Gastrocnemius medialis (tissue), 4 donors: ENCODE results near the gene RBMS3. TPM values are rescaled to one million over a fixed set of nuclear protein-coding genes. Genes with fewer than 3 reads are reported as not detected.
A peak's percentile ranks its signal among the peaks of the same experiment; 100 is the strongest.

Experiments
- ATAC-seq, 2 donors: fragments of 150-250 bp; one replicate each; pipeline ENCODE4 v1.9.1; 2016
- DNase-seq, 2 donors: peaks; one replicate each; pipeline ENCODE4 v3.0.0-alpha.2; 2019
- H3K27ac ChIP-seq, 4 donors: fragments of 200-600 bp; sonication (generic); 1 replicate in 1 of 4; 2 replicates in 3 of 4; pipeline ENCODE4 v1.5.1; 2016 to 2018; ENCODE audit warnings: mild to moderate bottlenecking in 2 of 4, moderate library complexity in 1 of 4
- H3K27me3 ChIP-seq, 3 donors: fragments of 200-600 bp; sonication (generic) in 2 of 3; 1 replicate in 1 of 3; 2 replicates in 2 of 3; pipeline versions ENCODE4 v1.5.1 to v1.6.0; 2016 to 2019; ENCODE audit warnings: mild to moderate bottlenecking in 1 of 3, moderate library complexity in 1 of 3
- H3K36me3 ChIP-seq, 2 donors: fragments of 200-600 bp; sonication (generic) in 1 of 2; one replicate each; pipeline ENCODE4 v1.5.1; 2017 to 2018
- H3K4me1 ChIP-seq, 2 donors: fragments of 200-600 bp; sonication (generic) in 1 of 2; one replicate each; pipeline ENCODE4 v1.5.1; 2016 to 2017; ENCODE audit warnings: mild to moderate bottlenecking in 2 of 2
- H3K4me3 ChIP-seq, 4 donors: fragments of 200-600 bp; sonication (generic) in 3 of 4; 1 replicate in 1 of 4; 2 replicates in 3 of 4; pipeline ENCODE4 v1.5.1; 2016 to 2019; ENCODE audit warnings: mild to moderate bottlenecking in 2 of 4
- H3K9me3 ChIP-seq, 3 donors: fragments of 200-600 bp; sonication (generic) in 2 of 3; 1 replicate in 1 of 3; 2 replicates in 2 of 3; pipeline ENCODE4 v1.5.1; 2016 to 2019
- POLR2A ChIP-seq, 2 donors: fragments of 450-650 bp; IDR thresholded peaks; one replicate each; pipeline ENCODE4 v1.6.1; 2017; ENCODE audit warnings: antibody characterized with exemption in 2 of 2, mild to moderate bottlenecking in 2 of 2, moderate library complexity in 2 of 2
- in situ Hi-C, 4 donors: fragments of 200-750 bp; cut with MboI; loops; one replicate each; pipeline versions ENCODE4 v1.15.0 to v1.8.0; 2017; ENCODE audit warnings: low sequenced_read_pairs in 4 of 4
- intact Hi-C: fragments of 100-400 bp; cut with DNase I; formaldehyde crosslinking; loops from one replicate; pipeline ENCODE4 v1.15.1; 2023; ENCODE audit warnings: low total_unique reads
- total RNA-seq, 4 donors: library from RNA; depleted of rRNA; stranded (reverse); fragments of >200 nt; gene quantifications; one replicate each; pipeline versions ENCODE4 v1.1.0 to v1.2.3, GENCODE V29; 2016
- TF ChIP-seq, protein P1 (sequence below), 5 experiments: fragments of 450-650 bp in 3 of 5; fragments of 200-600 bp in 2 of 5; sonication (generic) in 2 of 5; IDR thresholded peaks in 4 of 5; conservative IDR thresholded peaks in 1 of 5; 1 replicate in 4 of 5; 2 replicates in 1 of 5; pipeline ENCODE4 v1.5.1; 2016 to 2019; ENCODE audit warnings: antibody characterized with exemption in 5 of 5, mild to moderate bottlenecking in 3 of 5, moderate library complexity in 3 of 5

Gene RBMS3
- total RNA-seq, 4 donors from 2014 or later: 16.1 to 38.8 (median 22.7) TPM

DNA sequence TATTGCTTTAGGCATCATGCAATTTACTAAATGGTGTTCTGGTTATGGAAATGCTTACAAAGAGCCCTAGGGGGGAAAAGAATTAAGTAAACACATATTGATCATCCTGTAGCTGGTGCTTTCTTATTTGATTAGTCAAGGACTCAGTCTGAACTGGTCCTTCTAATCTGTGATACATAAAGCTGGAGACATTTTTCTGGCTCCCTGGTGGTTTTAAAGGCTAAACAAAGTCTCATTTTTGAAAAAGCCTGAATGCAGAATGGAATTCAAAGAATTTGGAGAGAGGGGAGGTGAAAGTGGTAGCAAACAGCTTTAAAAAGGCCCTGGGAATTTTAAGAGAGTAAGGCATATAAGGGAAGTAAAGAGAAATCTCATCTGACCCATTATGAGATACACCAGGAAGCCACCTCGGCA is 149.7 kb downstream of the RBMS3 start:
- H3K27me3 ChIP-seq: no peaks in the 10 kb centered on the region
- H3K4me1 ChIP-seq: peaks cover 19 to 44% of the 10 kb centered on the region in 2 donors
- no peak overlapping the region for H3K4me3 ChIP-seq
- intact Hi-C loops: no loop called here
- in situ Hi-C loops: no loop called here
- H3K9me3 ChIP-seq: no peaks in the 10 kb centered on the region
- no peak for DNase-seq
- peak overlapping the region in 1 of 4 donors; percentile 34 for H3K27ac ChIP-seq
- no peaks in the 10 kb centered on the region for H3K36me3 ChIP-seq
- ATAC-seq: no peak
- TF ChIP-seq POLR2A (IDR thresholded peaks at IDR 0.05): no peak
- TF ChIP-seq, protein P1, sequence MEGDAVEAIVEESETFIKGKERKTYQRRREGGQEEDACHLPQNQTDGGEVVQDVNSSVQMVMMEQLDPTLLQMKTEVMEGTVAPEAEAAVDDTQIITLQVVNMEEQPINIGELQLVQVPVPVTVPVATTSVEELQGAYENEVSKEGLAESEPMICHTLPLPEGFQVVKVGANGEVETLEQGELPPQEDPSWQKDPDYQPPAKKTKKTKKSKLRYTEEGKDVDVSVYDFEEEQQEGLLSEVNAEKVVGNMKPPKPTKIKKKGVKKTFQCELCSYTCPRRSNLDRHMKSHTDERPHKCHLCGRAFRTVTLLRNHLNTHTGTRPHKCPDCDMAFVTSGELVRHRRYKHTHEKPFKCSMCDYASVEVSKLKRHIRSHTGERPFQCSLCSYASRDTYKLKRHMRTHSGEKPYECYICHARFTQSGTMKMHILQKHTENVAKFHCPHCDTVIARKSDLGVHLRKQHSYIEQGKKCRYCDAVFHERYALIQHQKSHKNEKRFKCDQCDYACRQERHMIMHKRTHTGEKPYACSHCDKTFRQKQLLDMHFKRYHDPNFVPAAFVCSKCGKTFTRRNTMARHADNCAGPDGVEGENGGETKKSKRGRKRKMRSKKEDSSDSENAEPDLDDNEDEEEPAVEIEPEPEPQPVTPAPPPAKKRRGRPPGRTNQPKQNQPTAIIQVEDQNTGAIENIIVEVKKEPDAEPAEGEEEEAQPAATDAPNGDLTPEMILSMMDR (IDR thresholded peaks at IDR 0.05 in 4 of 5, conservative IDR thresholded peaks at IDR 0.05 in 1 of 5): no peak

DNA sequence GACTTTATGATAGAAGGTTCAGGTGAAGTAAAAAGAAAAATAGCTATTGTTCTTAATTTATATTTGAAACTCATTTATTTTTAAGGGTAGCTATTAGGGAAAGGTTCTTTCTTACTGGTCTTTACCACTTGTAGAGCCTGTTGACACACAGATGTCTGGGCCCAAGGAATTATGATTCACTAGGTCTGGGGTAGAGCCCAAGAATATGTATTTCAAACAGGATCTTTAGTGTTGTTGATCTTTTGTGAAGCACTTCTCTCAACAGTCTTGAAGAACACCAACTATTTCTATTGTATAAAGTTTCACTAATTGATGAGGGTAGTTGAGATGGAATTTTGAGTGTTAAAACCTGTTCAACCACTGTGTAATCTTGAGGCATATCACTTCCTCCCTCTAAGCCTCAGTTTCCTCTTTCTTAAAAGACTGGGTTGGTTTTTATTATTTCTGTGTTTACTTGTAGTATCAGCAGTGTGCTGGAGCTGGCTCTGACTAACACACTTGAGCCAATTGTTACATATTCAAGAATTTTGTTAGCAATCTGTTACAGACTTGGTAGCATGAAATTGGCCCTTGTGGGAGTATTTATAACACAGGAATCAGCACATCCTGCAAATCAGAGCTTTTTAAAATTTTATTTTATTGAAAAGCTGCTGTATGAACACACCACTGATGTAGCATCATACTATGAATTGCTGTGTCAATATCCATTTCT is 155.9 kb downstream of the RBMS3 start:
- Histone ChIP-seq H3K36me3 (no peaks in the 10 kb centered on the region), H3K27ac (peak overlapping the region in 3 of 4 donors; percentile 13 to 20 (median 18)), H3K9me3 (no peaks in the 10 kb centered on the region), H3K4me3 (no peak overlapping the region), H3K4me1 (peaks cover 15 to 16% of the 10 kb centered on the region in 2 donors), H3K27me3 (no peaks in the 10 kb centered on the region)
- TF ChIP-seq POLR2A (IDR thresholded peaks at IDR 0.05): no peak
- TF ChIP-seq, protein P1 (IDR thresholded peaks at IDR 0.05 in 4 of 5, conservative IDR thresholded peaks at IDR 0.05 in 1 of 5): no peak
- ATAC-seq: no peak
- in situ Hi-C loops (no loop called here), intact Hi-C loops (no loop called here)
- no peak for DNase-seq

DNA sequence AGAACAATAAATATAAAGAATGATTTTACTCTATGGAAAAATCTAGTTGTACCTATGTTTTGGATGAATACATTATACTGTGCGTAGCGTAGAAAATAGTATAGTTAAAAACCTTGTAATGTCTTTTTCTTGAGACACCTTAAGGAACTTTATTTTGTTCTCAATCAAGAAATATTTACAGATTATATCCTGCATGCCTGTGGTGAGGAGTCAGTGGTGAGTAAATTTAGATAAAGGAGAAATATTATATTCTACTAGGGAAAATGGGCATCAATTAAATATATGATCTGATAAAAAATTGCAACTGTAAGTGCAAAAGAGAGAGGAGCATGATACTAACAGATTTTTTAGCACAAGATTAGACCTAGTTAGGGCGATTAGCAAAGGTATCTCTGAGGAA is 157.7 kb downstream of the RBMS3 start:
- ATAC-seq (no peak), DNase-seq (no peak)
- Histone ChIP-seq H3K9me3 (no peaks in the 10 kb centered on the region), H3K27me3 (no peaks in the 10 kb centered on the region), H3K4me1 (peaks cover 15 to 16% of the 10 kb centered on the region in 2 donors), H3K4me3 (no peak overlapping the region), H3K27ac (no peak overlapping the region), H3K36me3 (no peaks in the 10 kb centered on the region)
- TF ChIP-seq, protein P1 (IDR thresholded peaks at IDR 0.05 in 4 of 5, conservative IDR thresholded peaks at IDR 0.05 in 1 of 5): no peak
- no peak for TF ChIP-seq POLR2A (IDR thresholded peaks at IDR 0.05)
- intact Hi-C loops: no loop called here
- in situ Hi-C loops: no loop called here

DNA sequence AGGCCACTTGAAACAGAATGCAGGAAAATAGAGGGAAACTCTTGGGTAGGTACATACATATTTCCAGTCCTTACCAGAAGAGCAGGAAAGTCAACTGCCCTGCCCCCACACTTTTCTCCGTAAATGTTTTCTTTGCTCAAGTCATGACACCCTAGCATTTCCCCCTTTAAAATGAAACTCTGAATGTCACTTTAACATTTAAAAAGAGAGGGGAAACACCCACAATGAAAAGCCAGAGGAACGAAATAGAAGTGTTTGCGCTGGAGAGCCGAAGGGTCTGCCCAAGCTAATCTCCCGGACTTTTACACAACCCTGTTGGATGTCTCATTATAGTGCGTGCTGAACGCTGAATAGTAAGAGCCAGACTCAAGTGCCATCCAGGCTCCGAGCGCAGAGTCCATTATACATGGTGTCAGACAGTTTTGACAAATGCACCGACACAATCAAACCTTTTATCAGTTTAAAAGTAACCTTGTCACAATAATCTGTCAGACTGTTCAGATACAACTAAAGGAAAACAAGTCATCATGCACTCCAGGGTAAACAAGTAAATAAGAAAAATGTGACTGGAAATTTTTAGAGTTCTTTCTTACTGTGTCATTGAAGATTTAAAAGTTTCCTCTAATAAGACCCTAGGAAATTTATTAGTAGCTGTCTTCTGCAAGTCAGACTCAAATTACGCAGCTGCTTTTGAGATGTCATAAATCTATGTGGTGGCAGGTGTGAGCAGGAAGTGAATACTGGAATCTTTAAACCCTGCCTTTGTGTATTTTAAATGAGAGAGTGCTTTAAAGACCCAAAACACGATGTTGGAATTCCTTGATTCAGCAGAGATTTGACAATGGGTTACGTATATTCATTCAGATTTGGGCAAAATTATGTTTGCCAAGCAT is 159.8 kb downstream of the RBMS3 start:
- intact Hi-C loops: no loop called here
- ATAC-seq: peak; percentile 90 to 94
- H3K27ac ChIP-seq: peak overlapping the region; percentile 51 to 74 (median 64)

More for the DNA sequence above, 159.8 kb downstream of the RBMS3 start:
- Histone ChIP-seq H3K4me3 (peak overlapping the region; percentile 26 to 52 (median 48)), H3K4me1 (peaks cover 15 to 16% of the 10 kb centered on the region in 2 donors), H3K27me3 (no peaks in the 10 kb centered on the region), H3K9me3 (no peaks in the 10 kb centered on the region), H3K36me3 (no peaks in the 10 kb centered on the region)
- DNase-seq: peak in 1 of 2 donors; percentile 22
- TF ChIP-seq, protein P1 (IDR thresholded peaks at IDR 0.05 in 4 of 5, conservative IDR thresholded peaks at IDR 0.05 in 1 of 5): no peak
- no peak for TF ChIP-seq POLR2A (IDR thresholded peaks at IDR 0.05)
- in situ Hi-C loops: no loop called here
